Esophagus muscularis mucosa (tissue), 4 donors: ENCODE results near the gene VDR.

Experiments used
- EP300 ChIP-seq: sonication (generic); formaldehyde crosslinking; IDR thresholded peaks from one replicate; pipeline ENCODE4 v1.6.1; 2017; ENCODE audit warnings: antibody characterized with exemption
- POLR2A ChIP-seq: fragments of 450-650 bp; IDR thresholded peaks from one replicate; pipeline ENCODE4 v1.6.1; 2017; ENCODE audit warnings: antibody characterized with exemption, moderate library complexity, mild to moderate bottlenecking, low read depth
- POLR2AphosphoS5 ChIP-seq, 2 donors: sonication (generic); formaldehyde crosslinking; IDR thresholded peaks; one replicate each; pipeline ENCODE4 v1.6.1; 2017; ENCODE audit warnings: antibody characterized with exemption in 2 of 2
- TF ChIP-seq, protein P1 (sequence below), 3 experiments: fragments of 200-600 bp in 2 of 3; fragments of 450-650 bp in 1 of 3; sonication (generic) in 2 of 3; IDR thresholded peaks; one replicate each; pipeline ENCODE4 v1.5.1; 2017 to 2019; ENCODE audit warnings: antibody characterized with exemption in 3 of 3, mild to moderate bottlenecking in 2 of 3, moderate library complexity in 1 of 3

DNA sequence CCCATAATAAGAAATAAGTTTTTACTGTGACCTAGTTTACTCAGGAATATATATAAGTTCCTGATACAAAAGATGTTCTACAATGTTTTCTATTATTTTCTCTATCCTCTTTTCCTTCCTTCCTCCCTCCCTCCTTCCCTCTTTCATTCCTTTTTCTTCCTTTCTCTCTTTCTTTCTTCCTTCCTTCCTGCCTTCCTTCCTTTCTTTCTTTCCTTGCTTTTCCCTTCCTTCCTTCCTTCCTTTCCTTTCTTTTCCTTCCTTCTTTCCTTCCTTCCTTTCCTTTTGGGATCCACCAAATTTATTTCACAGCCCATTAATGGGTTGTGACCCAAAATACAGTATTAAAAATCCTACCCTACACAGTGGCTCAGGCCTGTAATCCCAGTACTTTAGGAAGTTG is 3.9 kb upstream of the VDR start:
- TF ChIP-seq, protein P1, sequence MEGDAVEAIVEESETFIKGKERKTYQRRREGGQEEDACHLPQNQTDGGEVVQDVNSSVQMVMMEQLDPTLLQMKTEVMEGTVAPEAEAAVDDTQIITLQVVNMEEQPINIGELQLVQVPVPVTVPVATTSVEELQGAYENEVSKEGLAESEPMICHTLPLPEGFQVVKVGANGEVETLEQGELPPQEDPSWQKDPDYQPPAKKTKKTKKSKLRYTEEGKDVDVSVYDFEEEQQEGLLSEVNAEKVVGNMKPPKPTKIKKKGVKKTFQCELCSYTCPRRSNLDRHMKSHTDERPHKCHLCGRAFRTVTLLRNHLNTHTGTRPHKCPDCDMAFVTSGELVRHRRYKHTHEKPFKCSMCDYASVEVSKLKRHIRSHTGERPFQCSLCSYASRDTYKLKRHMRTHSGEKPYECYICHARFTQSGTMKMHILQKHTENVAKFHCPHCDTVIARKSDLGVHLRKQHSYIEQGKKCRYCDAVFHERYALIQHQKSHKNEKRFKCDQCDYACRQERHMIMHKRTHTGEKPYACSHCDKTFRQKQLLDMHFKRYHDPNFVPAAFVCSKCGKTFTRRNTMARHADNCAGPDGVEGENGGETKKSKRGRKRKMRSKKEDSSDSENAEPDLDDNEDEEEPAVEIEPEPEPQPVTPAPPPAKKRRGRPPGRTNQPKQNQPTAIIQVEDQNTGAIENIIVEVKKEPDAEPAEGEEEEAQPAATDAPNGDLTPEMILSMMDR (IDR thresholded peaks at IDR 0.05), result no peak
- TF ChIP-seq EP300, result no peak
- no peak for TF ChIP-seq POLR2A
- no peak for TF ChIP-seq POLR2AphosphoS5 (IDR thresholded peaks at IDR 0.05)
